Germinal center (tissue), 1 donor: ENCODE measurements around the gene CENPO.

ENCODE experiments used
- DNase-seq: peaks from one replicate; pipeline ENCODE4 v3.0.0; 2012; ENCODE audit warnings: mixed read lengths, low spot score

The CENPO gene

GRCh38 chr2:24861500-24861899 is 68.3 kb downstream of the CENPO start:
- DNase-seq, result no peak

- DNase-seq, result no peak
Observed at GRCh38 chr2:24863641-24864040, 70.4 kb downstream of the CENPO start.

- no peak for DNase-seq
Observed at GRCh38 chr2:24866946-24867345, 73.7 kb downstream of the CENPO start.

- no peak for DNase-seq
Observed at GRCh38 chr2:24870440-24870839, 77.2 kb downstream of the CENPO start.

GRCh38 chr2:24870891-24871705 is 77.9 kb downstream of the CENPO start:
- no peak for DNase-seq

- no peak for DNase-seq
Observed at GRCh38 chr2:24871852-24872333, 78.7 kb downstream of the CENPO start.
